Activated CD4-positive, alpha-beta T cell treated with anti-CD3 and anti-CD28 coated beads, Interleukin-2, amount 50 U/mL, for 48 hours (primary cell): Measurements from ENCODE around the gene BMAL1.

Experiments
- DNase-seq, 2 experiments: peaks; one replicate each; pipeline ENCODE4 v3.0.0-alpha.2; 2020

The BMAL1 gene

DNA sequence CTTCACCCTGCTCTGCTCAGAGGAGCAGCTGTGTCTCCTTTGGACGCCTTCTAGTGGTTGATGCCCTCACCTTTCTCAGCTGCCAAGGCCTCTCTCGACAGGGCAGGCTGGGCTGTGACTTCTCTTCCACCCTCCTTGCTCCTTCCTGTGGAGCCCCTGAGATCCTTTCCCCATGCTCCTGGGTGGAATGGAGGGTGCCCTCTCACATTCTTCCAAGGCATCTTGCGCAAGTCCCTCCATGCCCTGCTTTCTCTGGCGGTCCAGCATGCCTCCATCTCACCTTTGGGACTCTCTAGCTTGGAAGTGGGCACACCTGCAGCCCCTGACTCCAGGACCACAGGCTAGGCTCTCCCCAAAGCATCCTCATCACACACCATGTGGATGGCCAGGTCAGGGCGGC is 68.9 kb downstream of the BMAL1 start:
- DNase-seq: no peak

DNA sequence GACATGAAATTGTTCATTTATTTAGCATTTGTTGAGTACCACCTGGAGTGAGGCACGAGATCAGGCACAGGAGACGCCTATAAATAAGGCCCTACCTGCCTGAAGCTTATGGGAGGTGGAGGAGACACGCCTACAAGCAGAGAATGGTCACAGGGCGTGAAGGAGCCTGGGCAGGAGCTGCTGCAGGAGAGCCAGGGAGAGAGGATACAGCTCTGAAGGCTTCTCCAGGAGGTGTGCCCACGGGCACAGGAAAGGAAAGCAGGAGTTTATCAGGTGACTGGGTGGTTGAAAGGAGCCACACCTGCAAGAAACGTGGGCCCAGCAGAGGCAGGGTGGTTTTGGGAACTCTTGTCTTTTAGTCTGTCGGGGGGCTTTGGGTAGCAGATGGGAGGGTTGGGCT is 70.3 kb downstream of the BMAL1 start:
- no peak for DNase-seq

DNA sequence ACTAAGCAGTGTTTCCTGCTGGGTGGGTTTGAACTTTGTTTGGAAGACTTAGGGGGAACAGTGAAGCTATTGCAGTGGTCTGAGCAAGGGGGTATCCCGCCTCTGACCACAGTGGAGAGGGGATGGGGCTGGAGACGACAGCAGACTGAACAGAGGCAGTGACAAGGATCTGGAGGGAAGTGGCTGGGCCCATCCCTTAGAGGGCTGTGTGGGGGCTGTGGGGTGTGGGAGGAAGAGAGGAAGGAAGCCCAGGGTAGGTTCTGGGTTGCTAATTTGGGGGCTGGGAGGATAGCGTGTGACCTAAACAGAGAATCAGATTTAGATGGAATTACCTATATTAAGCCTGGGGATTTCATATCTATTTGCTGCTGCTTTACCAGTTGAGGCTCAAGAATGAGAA is 70.7 kb downstream of the BMAL1 start:
- DNase-seq: no peak

DNA sequence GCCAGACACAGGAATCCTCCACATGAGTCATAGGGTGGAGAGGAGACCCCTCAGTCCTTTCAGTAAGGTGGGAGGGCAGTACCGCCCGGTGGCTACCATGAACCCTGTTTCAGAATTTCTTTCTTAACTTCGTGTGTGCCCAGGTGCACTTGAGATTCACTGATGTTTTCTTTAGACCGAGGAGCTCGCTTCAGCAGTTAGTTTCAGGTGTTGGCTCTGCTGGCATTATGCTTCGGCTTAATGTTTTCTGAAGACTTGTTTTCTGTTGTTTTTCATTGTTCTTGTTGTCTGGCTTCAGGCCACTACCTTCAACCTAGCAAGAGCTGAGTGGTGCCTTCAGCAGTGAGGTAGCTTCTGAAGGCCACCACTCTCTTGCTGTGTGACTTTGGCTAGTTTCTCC is 71.5 kb downstream of the BMAL1 start:
- no peak for DNase-seq

DNA sequence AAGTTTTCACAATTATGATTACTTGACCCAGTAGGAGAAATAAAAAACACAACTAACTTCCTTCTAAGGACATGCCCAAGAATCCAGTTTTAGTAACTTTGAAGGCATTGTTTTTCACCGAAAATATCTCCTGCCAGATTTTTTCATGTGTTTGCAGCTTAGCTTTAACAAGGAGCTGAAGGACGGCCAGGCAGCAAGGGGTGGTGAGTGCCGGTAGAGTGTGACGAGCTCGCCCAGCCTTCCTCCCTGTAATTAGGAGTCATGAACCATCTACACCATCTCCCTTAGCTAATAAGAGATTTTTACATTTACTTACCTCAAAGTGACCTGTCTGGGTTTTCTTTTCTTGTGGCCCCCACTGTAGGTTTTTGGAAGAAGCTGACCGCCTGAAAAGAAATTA is 72.0 kb downstream of the BMAL1 start:
- no peak for DNase-seq

DNA sequence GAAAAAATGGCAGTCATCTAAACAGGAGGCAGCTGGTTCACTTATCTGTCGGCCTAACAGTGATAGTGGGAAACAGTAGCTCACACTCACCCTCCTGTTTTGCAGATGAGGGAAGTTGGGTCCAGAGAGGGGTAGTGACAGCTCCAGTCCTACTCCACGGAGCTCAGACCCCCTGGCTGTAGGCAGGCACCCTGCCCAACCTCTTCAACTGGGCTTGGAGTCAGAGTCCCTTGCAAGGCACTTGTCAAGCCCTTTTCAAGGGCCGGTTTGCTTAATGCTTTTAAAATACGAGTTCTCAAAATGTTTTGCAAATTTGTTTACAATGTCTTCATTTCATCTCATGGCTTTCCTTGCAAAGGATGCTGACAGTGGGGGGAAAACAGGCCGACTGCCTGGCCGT is 75.1 kb downstream of the BMAL1 start:
- DNase-seq: no peak

DNA sequence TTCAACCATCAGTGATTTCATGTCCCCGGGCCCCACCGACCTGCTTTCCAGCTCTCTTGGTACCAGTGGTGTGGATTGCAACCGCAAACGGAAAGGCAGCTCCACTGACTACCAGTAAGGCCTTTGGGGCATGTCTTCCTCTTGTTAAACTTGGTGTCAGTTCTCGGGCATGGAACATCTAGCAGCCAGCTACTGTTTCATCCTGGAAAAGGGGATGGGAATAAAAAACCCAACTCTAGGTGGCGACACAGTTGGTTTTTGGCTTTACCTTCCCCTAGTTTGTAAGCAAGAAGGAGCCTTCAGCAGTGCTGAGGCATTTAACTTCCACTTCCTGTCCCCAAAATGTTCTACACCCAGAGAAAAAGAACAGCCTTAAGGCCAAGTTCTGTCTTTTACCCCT is 76.7 kb downstream of the BMAL1 start:
- no peak for DNase-seq

DNA sequence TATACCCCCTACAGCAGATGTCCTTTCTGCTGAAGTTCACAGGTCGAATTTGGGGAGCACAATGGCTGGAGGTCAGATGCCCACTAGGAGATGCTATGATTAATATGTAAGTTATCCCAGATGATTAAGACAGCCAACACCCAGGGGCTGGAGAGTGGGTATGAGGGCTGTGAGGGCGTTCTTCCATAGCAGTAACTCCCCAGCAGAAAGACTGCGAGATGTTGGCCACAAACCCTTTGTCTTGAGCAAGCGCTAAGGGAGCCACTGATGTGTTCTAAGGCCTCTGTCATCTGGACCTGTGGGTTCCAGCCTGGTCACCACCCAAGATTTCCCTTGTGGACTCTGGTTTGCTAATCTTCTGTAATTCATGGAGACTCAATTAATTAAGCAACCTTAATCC is 77.6 kb downstream of the BMAL1 start:
- no peak for DNase-seq

DNA sequence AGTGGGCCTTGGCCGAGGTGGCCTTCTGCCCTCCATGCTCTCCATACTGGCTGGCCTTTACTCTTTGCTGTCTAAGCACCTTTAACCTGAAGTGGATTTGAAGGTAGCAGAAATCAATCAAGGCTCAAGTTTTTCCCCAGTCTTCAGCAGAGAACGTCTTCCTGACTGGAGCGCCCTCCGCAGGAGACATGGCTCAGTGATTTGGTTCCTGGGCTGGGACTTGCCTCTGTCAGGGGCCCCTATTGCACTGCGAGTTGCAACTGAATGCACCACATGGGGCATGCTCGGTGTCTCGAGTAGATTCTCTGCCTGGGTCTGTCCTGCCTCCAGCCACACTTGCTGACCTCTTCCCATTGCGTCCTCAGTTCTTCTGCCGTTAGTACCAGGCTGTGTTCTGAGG is 79.6 kb downstream of the BMAL1 start:
- no peak for DNase-seq

DNA sequence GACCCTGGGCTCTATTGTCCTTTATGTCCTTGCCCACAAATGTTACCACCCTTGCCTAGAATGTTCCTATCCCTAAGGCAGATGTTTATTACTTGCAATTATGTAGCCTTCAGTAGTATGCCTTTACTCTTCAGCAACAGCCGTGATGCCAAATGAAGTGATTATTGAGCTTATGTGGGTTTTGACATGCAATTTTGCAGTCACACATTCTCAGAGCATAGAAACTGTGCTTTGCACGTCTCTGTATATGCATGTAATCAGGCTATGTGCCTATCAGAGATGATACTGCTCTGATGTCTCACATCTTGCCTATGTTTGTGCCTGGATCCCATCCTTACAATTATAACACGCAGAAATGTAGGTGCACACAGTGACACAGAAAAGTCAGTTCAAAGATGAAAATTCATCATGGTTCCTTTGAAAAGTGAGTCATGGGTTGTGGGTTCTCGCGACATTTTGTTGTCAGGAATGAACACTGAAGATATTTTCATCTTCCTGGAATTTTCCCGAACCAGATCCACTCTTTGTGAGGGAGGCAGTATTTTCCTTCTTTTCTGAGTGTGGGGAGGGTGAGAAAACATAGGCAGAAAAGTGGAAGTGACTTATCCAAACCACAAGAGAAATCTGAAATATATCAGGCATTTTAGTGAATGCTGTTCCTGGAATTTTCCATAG is 81.1 kb downstream of the BMAL1 start:
- no peak for DNase-seq

DNA sequence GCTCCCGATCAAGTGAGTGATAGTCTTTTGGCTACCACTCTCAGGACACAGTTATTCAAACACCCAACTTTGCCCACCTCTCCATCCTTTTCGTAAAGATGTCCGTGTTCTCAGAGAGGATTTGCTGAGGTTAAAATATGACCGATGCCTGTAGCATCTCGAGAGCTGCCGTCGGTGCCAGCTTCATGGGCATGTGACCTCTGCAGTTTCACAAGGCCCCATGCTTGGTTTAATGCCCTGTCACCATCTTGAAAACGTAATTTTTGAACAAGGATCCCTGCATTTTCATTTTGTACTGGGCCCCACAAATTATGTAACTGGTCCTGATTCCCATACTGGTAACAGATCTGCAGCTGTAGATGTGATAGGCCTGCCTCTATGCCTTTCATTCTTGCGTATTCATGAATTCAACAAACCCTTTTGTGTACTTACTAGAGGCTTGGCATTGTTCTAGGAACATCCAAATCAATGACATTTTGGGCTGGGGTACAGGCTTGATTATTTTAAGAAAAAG is 85.1 kb downstream of the BMAL1 start:
- DNase-seq: no peak

DNA sequence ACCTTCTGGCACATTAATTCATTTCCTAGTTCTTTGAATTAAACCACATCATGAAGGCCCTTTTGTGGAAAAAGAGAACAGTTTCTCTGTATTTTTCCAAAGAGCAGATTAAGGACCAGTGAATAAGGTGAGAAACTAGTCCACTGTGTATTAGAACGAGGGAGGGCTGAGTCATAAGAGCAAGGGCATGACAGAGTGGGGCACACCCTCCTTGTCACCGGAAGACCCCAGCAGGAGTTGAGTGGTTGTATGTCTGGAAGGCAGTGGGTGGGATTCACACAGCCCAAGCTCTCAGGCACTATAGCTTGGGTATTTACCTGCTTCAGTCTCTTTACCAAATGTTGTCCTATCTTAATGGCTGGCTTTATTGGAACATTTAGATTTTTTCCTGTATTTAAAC is 86.8 kb downstream of the BMAL1 start:
- no peak for DNase-seq

DNA sequence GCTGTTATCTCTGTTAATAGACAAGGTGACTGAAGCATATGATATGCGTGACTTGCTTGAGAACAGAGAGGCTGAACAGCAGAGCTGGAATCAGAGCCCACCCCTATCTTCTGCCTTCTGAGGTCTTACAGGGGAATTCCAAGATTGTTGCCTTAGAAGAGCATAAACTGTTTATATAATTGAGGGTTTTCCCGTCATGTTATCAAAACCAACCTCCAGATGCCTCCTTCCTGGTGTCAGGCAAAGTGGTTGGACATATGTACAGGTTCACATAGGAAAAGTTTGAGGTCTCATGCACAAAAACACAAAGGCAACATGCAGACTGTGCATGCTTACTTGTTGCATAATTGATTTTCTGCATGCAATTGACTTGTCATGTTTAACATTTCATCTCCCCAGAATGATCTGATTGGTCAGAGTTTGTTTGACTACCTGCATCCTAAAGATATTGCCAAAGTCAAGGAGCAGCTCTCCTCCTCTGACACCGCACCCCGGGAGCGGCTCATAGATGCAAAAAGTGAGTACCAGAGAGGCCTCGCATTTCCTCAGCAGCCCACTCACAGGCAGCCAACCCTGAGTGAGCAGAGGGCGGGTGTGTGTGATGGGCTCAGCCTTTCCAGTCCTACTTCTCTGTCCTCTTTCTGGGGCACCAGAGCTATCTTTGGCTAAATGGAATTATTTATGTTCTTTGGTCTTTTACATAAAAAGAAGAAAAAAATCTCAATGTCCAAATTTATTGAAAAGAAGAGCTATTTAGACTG is 88.9 kb downstream of the BMAL1 start:
- DNase-seq: no peak

DNA sequence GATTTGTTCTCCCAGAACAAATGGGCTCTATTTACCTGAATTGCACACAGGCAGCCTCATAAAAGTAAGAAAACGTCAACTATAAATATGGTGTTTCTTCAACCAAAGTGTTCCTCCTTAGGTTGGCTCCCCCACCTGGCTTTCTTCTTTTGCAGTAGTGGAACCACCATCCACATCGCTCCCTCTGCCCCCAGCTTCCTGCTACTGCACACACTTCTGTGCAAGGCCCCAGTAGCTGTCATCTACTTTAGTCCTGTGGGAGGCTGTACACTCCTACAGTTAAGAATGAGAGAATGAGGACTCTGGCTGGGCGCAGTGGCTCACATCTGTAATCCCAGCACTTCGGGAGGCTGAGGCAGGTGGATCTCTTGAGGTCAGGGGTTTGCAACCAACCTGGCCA is 89.5 kb downstream of the BMAL1 start:
- DNase-seq: no peak

DNA sequence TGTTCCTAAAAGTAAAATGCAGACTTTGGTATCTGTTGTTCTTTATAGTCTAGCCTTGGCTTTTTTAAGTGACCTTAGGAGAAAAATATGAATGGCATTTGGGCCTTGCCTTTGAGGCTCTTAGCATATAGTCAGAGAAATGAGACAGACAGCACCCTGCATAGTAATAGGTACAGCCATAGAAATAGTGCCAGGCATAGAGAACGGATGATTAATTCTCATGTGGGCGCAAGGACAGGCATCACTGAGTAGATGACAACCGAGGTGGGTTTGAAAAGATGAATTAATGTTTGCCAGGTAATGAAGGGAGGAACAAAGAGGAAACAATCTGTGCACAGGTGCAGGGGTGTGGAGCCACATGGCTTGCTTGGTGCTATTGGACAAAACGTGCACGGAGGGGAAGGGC is 90.5 kb downstream of the BMAL1 start:
- DNase-seq: no peak

DNA sequence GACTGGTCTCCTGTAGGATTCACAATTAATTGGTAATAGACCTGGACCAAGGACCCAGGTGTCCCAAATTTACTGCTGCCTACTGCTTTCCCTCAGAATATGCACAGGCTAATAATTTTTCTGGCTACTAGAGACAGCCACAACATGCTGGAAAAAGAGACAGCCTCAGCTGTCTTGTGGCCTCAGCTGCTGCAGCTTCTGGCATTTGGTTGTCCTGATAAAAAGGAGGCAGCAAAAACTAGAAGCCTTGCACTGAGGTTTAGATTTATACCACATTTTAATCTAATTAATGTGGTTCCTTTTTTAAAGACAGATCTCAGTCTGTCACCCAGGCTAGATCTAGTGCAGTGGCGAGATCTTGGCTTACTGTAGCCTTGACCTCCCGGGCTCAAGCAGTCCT is 95.6 kb downstream of the BMAL1 start:
- DNase-seq: no peak

DNA sequence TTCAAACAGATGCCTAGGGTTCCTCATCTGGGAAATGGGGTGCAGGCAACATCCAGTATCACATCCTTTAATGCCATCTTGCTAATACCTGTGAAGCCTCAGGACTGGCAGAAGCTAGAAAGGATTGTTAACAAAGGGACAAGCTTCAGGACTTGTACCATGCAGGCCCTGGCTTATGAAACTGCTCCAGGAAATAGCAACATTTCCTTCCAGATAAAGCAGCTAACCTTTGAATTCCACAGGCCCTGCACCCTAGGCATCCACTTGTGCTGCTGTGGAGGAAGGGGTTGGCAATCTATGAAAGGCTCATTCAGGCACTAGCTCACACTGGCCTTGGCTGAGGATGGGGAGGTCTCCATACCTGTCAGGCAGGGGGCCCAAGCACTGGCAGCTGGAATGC is 98.2 kb downstream of the BMAL1 start:
- DNase-seq: no peak

DNA sequence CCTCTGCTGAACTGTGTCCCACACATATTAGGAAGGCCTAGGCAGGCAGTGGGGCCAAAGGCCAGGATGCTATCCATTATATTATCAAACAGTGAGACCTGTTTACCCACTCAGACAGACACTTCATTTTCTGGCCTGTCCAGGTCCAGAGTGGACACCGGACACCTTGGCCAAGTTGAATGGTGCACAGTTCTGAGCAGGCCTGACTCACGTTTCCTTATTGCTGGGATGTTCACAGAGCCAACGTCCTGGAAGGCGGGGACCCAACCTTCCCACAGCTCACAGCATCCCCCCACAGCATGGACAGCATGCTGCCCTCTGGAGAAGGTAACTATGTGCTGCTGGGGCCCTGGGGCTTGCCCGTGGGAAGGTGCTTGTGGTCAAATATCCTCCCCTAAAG is 98.8 kb downstream of the BMAL1 start:
- no peak for DNase-seq

DNA sequence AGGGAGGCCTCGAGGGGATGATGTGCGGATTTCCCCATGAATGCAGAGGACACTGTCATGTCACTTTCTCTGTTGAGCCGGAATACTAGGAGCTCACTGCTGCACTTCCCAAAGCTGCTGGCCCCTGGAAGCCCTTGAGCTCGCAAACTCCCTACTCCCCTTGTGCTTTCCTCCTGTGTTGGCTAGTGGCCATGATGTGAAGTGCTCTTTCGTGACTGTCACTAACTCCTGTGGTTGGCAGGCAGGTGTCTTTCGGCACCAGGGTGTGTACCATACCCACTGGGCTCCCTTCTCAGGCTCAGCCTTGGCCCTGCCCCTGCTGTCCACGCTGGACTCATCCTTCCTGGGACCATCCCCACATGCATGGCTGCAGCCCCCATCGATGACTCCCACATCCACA is 99.2 kb downstream of the BMAL1 start:
- DNase-seq: no peak

DNA sequence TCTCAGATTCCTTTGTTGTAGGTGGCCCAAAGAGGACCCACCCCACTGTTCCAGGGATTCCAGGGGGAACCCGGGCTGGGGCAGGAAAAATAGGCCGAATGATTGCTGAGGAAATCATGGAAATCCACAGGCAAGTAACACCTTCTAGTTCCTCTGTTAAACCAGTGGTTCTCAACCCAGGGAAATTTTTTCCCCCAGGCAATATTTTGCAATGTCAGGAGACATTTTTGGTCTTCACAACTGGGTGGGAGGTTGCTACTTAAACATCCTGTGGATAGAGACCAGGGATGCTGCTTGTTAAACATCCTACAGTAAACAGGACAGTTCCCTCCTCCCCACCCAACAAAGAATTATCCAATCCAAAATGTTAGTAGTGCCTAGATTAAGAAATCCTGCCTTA is 100.7 kb downstream of the BMAL1 start:
- no peak for DNase-seq

DNA sequence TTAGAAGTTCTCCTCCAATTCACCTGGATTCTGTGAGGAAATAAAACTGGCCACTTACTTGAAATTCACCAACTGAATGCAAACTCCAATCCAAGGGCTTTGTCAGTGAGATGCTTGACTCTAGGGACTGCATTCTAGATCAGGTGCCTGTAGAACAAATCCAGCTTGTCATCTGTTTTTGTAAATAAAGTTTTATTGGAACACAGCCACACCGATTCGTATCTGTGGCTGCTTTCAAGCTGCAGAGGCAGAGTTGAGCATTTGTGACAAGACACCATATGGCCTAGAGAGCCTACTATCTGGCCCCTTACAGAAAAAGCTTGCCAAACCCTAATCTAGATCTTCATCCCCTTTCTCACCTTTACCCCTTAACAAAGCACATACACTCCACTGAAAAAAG is 103.1 kb downstream of the BMAL1 start:
- DNase-seq: no peak

DNA sequence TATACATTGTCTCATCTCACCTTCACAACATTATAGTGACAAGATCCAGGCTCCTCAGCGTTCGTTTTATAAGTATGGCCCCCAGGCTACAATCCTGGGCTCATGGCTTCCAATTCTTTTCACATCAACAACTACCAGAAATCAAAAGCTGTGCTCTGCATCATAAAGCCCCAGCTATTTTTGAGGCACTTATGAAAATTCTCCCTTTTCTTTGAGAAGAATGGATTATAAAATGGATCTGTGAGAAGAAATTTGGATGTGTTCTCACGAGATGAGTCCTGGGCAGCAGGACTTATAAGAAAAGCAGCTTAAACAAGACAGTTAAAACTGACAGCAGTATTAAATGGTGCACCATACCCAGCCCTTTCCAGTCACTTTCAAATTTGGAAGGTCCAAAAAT is 105.2 kb downstream of the BMAL1 start:
- no peak for DNase-seq

DNA sequence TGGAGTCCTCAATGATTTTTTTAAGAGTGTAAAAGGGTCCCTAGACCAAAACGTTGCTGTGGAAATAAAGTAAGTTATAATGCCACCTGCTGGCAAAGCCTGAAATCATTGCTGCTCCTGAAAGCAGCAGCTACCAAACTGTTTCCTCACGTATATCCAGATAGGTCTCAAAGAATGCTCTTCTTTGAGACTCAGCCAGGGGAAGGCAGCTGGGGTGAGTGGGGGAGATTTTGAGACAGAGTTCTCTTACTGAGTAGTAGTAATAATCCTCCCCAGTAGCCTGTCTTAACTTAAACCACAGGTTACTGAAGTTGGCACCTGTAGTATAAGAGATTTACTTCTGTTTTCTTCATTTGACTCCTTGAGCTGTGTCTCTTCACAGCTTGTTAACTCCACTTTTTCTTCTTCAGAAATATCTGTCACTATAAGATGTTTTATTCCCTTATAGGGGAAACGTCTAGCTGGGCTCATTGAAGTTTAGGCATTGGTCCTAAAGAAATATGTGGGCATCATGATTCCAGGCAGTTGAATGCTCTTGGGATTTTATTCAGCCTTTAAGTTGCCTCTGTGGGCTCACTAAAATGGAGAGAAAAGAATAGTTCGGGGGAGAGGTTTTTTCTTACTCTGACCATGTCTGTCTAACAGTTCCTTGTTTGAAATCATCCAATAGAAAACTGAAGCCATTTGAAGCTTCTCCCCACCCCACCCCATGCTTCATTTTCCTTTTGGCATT is 107.5 kb downstream of the BMAL1 start:
- DNase-seq: peak; percentile 10 to 27

DNA sequence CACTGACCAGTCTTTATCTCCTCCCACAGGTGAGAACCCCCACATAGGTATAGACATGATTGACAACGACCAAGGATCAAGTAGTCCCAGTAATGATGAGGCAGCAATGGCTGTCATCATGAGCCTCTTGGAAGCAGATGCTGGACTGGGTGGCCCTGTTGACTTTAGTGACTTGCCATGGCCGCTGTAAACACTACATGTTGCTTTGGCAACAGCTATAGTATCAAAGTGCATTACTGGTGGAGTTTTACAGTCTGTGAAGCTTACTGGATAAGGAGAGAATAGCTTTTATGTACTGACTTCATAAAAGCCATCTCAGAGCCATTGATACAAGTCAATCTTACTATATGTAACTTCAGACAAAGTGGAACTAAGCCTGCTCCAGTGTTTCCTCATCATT is 109.0 kb downstream of the BMAL1 start:
- no peak for DNase-seq
